NCI-H2029 treated with DMSO at 0.1 percent for 48 hours (cell line): ENCODE measurements around the gene PPP6R2.
"Not testable (repeated sequence)": the region's sequence is repeated elsewhere in the genome, so short reads cannot be mapped to it uniquely, and the experiment has no call there.

Experiments
- DNase-seq: peaks from one replicate; lab custom pipeline; 2025; lab: John Stamatoyannopoulos, UW

The PPP6R2 gene

DNA sequence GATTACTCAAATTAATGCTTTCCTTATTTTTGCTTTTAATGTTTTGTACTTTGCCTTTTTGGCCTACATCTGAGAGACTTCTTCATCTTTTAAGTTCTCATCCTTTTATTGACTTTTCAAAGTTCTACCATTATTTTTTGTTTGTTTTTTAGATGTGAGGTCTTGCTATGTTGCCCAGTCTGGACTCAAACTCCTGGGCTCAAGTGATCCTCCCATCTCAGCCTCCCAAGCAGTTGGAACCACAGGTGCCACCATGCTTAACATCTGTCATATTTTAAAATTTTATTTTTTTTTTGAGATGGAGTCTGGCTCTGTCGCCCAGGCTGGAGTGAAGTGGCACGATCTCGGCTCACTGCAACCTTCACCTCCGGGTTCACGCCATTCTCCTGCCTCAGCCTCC, 57.8 kb downstream of the PPP6R2 start:
- no peak for DNase-seq

DNA sequence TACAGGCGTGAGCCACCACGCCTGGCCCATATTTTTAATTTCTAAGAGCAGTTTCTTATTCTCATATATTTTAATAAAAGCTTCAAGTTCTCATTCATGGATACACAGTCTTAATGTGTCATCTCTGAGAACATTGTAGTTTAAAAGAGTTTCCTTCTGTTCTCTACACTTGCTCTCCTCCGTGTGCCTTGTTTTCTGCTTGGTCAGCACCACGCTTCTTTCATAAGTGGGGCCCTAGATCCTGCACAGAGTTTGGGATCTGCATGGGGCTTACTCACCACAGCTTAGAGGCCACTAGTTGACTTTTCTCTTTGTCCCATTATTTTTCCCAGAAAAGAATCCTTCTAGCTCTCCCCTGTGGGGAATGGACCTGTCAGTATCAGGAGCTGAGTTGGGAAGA, 58.8 kb downstream of the PPP6R2 start:
- DNase-seq: no peak

DNA sequence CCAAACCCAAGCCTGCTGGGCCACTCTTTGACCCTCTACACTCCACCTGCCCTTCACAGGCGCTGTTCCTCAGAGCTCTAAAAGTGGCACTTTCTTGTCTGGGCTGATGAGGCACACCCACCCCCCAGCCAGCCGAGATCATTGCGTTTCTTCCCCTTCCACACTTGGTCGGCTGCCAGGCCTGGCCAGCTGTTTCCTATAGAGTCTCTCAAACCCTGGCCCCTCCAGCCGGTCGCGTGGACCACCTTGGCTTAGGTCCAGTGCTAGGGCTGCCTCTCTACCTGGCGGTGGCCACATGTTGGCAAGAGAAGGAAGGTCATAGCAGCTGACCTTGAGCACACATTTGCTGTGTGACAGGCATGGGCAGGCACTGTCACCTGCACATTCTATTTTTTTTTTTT, 60.6 kb downstream of the PPP6R2 start:
- no peak for DNase-seq

DNA sequence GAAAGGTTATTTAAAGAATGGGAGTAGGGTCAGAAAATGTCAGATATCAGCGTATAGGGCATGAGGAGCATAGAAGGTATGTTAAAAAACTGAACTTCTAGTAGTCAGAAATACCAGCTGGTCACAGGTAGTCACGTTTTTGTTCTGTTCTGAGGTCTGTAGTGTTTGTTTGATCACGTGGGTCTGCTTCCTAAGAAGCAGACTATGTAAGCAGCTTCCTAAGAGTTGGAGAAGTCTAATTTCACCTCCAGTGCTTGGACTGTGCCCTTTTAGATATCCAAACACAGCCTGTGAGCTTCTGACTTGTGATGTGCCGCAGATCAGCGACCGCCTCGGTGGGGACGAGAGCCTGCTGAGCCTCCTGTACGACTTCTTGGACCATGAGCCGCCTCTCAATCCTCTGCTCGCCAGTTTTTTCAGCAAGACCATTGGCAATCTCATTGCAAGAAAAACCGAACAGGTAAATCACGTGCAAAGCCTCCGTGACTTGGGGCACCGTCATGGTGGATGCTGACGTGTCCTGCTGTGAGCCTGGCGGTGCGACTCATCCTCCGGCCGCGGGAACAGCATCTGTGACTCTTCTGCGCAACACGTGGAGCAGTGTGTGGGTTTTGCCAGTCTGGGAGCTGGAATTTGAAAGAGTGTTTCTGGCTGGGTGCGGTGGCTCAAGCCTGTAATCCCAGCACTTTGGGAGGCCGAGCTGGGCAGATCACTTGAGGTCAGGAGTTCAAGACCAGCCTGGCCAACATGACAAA, 63.5 kb downstream of the PPP6R2 start:
- no peak for DNase-seq

DNA sequence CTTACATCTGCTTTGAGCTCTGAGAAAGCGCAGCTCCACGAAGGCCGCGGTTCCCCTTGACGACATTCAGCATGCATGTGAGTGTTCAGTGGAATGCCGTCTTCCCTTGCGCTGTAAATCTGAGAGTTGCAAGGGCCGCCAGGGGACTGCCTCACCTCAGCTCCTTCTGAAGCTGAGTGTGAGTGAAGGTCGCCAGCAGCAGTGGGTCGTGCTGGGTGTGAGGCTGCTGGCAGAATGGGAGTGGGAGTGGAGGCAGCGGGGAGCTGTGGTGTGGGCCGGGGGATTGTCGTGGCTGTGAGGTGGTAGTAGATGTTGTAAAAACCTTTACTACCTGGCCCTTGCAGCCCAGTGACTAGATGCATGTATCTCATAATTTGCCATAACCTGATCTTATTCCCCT, 65.2 kb downstream of the PPP6R2 start:
- no peak for DNase-seq

DNA sequence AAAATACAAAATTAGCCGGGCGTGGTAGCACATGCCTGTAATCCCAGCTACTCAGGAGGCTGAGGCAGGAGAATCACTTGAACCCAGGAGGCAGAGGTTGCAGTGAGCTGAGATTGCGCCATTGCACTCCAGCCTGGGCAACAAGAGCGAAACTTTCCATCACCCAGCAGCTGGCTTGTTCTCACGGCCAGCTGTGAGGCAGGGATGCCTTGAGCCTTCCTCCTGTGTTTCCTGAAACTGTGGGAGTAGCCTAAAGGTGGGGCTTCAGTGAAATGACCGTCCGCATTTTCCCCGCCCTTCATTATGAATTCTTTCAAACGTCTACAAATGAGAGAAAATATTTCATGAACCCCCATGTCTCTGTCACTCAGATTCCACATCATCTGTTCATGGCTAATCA, 65.8 kb downstream of the PPP6R2 start:
- not testable (repeated sequence) for DNase-seq

DNA sequence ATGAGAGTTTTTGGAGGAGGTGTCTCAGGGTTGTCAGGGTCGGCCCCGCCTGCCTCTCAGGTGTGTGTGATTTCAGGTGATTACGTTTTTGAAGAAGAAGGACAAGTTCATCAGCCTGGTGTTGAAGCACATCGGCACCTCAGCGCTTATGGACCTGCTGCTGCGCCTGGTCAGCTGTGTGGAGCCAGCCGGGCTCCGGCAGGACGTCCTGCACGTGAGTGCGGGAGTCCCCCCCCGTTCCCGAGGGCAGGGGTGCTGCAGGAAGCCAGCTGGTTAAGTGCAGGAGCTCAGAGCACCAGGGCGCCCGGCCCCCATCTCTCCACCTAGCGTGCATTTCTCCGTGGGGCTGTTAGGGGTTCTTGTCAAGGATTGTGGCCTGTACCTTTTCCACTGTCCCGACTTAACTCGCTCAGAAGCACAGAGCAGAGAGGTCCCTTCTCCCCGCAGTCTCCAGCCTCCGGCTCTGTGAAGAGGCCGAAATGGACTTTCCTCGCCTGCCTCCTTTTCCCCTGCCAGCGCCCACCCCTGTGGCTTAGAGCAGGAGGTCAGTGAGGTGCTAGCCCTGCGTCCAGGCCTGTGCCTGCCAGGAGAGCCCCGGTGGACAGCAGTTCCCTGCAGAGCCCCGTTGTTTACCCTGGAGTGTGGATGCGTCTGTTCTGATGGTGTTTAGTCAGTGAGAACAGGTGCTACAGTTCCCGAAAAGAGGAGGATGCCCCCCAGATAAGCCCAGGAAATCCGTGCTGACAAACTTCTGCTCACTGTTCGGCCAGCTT, 71.5 kb downstream of the PPP6R2 start:
- no peak for DNase-seq

DNA sequence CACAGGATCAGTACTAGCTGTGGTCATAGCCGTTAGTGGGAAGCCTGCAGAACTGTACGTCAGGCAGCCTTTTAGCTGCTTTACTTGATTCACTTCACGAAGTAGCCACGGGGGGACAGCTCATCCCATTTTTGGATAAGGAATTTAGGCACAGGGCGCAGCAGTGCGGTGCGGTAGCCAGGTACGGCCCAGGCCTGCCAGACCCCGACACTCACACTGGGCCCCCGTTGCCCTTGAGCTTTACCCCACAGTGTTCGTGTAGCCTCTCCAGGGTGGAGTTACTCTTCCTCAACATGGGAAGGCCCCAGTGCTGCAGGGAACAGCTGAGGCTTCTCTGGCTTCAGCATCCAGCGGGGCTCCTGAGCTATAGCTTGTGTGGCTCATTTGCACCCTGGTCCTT, 72.3 kb downstream of the PPP6R2 start:
- DNase-seq: no peak

DNA sequence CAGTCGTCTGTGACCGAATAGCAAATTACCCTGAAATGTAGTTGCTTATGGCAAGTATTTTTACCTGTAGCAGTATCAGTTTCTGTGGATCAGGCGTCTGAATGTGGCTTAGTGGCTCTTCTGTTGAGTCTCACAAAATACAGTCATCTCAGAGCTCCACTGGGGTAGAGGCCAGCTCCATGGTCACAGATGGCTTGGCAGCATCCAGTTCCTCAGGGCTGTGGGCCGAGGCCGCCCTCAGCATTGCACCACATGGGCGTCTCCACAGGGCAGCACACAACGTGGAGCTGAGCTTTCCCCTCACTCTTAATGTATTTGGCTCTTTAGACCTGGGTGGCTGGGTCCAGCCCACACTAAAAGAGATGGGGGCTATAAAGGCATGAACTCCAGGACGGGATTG, 73.9 kb downstream of the PPP6R2 start:
- no peak for DNase-seq

DNA sequence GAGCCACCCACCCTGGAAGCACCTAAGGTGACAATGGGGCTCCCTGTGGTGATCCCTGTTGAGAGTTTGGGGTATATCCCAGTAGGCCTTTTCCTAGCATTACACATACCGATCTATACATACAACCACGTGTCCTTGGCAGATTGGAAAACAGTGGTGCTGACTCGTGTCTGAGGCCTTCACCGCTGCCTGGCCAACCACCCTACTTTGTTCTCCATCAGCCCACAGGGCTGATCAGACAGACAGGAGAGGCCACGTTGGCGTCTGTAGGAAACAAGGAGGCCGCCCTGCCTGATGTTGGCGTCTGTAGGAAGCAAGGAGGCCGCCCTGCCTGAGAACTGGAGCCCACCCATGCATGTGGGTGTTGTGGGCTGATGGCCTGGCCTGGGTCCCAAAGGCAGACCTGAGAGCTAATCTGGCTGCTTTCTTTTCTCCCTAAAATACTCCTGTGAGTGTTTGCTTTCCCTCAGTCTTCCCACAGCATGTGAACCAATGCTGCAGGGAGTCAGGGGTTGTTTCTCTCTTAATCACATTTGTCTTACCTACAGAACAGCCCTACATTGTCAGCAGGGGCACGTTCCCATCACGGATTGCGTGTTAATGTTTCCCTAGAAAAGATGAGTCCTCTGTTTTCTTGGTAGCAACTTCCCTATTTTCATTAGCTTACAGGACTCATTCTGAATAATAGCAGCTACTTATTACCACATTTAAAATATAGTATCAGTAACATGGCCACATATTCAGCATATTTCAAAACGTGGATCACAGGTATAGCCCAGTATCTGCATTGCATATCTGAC, 74.5 kb downstream of the PPP6R2 start:
- DNase-seq: no peak

DNA sequence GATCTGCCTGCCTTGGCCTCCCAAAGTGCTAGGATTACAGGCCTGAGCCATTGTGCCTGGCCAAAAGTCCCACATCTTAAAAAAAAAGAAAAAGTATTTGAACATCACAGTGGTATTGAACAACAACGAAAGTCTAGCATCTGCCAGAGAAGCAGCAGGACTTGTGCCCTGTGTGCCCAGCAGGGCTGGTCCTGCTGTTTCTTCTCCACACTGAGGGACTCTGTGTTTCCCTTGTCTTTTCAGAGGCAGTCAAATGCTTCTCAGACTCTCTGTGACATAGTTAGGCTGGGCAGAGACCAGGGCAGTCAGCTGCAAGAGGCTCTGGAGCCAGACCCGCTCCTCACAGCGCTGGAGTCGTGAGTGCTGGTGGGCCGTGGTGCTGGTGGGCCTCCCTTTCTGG, 75.5 kb downstream of the PPP6R2 start:
- DNase-seq: no peak

DNA sequence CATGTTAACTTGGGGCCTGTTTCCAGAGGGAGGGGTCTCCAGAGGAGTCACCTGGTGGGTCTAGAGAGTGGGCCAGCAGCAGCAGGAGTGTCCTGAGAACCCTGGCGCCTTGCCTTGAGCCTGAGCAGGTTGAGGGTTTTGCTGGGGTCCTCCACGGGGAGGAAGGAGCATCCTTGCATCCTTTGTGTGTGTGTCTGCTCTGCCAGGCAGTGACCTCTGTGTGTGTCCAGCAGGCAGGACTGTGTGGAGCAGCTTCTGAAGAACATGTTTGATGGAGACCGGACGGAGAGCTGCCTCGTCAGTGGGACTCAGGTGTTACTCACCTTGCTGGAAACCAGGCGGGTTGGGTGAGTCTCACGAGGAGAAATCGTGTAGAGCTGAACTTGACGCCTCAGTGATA, 76.0 kb downstream of the PPP6R2 start:
- DNase-seq: no peak

DNA sequence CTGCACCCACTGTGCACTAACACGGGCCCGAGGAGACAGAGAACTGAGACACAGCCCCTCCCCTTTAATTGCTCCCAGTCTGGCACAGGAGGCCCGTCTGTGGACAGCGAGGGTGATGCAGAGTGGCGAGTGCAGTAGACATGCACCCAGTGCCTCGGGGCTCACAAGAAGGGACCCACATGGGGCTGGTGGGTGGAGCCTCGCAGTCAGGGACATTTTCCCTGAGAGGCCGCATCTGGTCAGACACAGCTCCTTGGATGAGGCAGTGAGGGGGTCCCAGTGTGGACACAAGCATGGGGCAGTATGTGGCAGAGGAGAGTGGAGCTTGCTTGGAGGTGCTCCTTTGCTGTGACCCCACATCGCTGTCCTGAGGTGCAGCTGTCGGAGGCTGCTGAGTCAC, 76.9 kb downstream of the PPP6R2 start:
- DNase-seq: no peak

DNA sequence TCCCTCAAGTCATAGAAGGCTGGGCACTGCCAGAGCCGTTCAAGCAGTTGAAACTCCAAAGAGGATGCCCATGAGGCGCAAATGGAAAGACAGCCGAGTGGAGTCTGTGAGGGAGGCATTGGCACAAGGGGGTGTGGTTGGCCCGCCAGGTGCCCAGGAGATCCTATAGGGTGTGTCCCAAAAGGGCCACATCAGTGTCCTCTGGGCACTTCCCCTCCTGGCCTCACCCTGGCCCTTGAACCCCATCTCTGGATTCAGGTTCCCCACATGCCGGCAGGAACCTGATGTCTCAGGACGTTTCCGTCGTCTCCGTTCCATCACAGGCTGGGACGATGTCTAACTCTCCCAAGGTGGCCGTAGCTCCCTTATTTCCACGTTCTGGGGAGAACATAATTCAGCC, 77.5 kb downstream of the PPP6R2 start:
- DNase-seq: no peak

DNA sequence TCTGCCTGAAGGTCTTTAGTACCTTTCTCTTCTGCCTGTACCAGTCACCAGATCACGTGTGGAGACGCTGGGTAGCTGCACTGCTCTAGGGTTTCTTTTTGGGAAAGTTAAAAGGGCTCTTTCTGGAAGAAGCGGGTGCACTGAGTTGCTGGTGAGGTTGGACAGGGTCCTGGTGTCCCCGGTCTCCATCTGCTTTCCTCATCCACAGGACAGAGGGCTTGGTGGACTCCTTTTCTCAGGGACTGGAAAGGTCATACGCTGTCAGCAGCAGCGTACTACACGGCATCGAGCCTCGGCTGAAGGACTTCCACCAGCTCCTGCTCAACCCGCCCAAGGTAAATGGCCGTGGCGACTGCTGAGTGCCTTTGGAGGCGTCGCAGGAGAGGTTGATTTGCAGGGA, 78.9 kb downstream of the PPP6R2 start:
- DNase-seq: no peak

DNA sequence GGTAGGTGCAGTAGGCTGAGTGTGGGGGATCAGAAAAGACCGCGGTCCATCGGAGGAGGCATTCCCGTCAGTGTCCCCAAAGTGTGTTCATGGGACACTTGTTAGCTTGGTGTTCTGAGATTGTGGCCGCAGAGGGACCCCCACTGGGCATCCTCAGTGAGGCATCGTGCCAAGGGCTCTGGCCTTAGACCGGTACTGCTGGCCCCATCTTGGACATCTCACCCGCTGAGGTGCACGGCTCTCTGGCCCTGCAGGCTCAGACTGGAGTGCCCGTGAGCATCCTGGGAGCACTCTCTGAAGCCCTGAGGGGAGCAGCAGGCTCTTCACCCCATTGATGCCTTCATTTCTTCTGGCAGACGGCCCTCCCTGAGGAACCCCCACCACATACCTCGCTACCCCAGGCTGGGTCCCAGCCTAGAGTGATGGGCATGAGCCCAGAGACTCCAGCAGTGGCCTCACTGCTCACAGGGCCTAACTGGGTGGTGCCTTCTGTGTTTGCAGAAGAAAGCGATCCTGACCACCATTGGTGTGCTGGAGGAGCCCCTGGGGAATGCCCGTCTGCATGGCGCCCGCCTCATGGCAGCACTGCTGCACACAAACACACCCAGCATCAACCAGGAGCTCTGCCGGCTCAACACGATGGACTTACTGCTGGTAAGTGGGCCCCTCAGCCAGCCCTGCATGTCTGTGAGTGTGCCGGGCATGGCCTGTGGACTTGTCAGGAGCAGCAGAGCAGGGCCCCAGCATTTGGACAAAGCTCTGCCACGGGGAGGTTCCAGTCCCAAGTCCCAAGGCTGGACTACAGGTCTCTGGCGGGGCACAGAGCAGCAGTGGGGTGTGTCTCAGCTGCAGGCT, 80.1 kb downstream of the PPP6R2 start:
- DNase-seq: no peak

DNA sequence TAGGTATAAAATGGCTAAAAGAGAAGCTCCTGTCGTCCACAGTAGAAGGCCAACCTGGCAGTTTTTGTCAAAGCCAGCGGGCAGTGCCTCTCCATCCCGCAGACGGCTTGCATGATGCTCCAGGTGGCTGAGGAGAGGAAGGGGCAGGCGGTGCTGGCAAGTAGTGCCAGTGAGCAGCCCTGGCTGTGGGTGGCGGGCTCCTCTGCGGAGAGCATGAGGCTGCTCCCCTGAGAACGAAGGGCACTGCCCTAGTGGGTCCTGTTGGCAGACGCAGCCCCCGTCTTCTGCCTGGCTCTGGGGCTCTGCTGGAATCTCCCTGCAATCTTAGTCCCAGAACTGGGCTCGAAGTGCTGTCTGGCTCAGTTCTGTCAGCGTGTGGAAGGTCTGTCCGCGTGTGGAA, 80.8 kb downstream of the PPP6R2 start:
- DNase-seq: no peak

DNA sequence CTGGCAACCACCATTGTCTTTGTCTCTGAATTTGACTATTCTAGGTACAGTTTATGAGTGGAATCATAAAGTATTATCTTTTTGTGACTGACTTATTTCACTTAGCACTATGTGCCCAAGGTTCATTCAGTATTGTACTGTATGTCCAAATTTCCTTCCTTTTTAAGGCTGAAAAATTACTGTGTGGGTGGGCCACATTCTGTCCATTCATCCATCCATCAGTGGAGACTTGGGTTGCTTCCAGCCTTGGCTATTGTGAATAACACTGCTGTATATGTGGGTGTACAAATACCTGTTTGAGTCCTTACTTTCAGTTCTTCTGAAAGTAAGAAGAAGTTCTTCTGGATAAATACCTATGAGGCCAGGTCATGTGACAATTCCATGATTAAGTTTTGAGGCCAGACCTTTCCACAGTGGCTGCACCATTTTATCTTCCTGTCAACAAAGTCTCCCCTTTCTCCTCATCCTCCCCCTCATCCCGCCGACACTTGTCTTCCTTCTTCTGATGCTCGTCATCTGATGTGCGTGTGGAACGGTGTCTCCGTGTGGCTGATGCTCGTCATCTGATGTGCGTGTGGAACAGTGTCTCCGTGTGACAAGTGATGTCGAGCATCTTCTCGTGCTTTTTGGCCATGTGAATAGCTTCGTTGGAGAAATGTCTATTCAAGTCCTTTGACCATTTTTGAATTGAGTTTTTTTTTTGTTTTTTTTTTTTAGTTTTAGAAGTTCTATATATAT, 82.2 kb downstream of the PPP6R2 start:
- DNase-seq: no peak

DNA sequence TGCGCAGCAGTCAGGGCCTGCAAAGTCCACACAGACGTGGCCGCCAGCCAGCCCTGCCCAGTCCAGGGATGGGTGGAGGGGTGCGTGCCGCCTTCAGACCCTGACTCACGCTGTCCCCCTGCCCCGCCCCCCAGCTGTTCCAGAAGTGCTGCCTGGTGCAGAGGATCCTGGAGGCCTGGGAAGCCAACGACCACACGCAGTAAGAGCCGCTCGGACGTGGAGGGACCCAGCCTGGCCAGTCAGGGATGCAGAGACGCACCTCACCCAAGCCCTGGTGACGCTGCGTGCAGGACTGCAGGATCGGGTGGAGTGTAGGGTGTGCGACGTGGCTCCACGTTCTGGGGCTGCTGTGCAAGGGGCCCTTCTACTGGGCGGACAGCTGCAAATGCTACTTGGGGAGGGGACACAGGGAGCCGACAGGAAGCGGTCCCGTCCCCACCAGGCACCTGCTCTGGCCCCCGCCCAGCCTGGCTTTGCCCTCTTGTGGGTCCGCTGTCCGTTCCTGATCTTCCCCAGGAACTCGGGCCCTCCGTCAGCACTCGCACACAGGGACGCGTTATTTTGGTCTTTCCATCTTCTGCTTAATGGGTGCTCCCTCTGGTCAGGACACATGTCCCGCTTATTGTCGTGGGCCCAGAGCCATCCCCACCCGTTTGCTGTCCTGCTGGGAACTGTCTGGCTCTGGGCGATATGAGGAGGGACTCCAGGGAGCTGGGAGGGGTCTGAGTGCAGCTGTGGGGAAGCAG, 89.2 kb downstream of the PPP6R2 start:
- no peak for DNase-seq

DNA sequence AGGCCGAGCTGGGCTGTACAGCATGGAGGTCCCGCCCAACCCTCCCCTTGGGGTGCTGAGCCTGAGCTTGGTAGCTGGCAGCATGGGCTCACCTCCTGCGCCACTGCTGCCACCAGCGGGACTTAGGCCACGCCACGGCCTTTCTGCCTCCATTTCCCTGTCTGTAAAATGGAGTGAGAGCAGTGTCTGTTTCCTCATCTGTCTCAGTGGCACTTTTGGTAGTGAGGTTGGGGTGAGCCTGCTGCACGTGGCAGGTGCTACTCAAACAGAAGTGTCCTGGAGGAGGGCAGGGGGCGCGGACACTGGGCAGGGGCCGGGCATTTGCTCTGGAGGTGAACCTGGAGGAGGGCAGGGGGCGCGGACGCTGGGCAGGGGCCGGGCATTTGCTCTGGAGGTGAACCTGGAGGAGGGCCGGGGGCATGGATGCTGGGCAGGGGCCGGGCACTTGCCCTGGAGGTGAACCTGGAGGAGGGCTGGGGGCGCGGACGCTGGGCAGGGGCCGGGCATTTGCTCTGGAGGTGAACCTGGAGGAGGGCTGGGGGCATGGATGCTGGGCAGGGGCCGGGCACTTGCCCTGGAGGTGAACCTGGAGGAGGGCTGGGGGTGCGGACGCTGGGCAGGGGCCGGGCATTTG, 89.9 kb downstream of the PPP6R2 start:
- DNase-seq: not testable (repeated sequence)
